AG09309 (cell line): ENCODE measurements around the gene PPP2R5D.
"Not testable (repeated sequence)": the region's sequence is repeated elsewhere in the genome, so short reads cannot be mapped to it uniquely, and the experiment has no call there.

Experiments used
- DNase-seq: peaks from one replicate; pipeline ENCODE4 v3.0.0-alpha.2; 2010; ENCODE audit warnings: low read depth
- H3K4me3 ChIP-seq: 2 replicates; pipeline ENCODE4 v1.5.1; 2011; ENCODE audit warnings: mild to moderate bottlenecking, low read depth, low read length, moderate library complexity; ENCODE audit not compliant: control insufficient read depth
- CTCF ChIP-seq: IDR thresholded peaks from 2 replicates; pipeline ENCODE4 v1.5.1; 2011; ENCODE audit warnings: mild to moderate bottlenecking, low read depth, low read length, inconsistent platforms; ENCODE audit not compliant: insufficient read depth, control insufficient read depth; ENCODE audit errors: missing control alignments

PPP2R5D gene

GRCh38 chr6:42939810-42940167, 44.6 kb upstream of the PPP2R5D start:
- no peak for TF ChIP-seq CTCF
- no peak overlapping the region for H3K4me3 ChIP-seq
- no peak for DNase-seq

- no peak overlapping the region for H3K4me3 ChIP-seq
- no peak for DNase-seq
- TF ChIP-seq CTCF = no peak
Observed at GRCh38 chr6:42940493-42941045, 43.8 kb upstream of the PPP2R5D start.

- not testable (repeated sequence) for H3K4me3 ChIP-seq, DNase-seq
Observed at GRCh38 chr6:42941356-42941755, 43.0 kb upstream of the PPP2R5D start.

GRCh38 chr6:42942444-42942843, 41.9 kb upstream of the PPP2R5D start:
- no peak for DNase-seq
- H3K4me3 ChIP-seq = no peak overlapping the region
- TF ChIP-seq CTCF = no peak

GRCh38 chr6:42947950-42948349, 36.4 kb upstream of the PPP2R5D start:
- DNase-seq = no peak
- H3K4me3 ChIP-seq = no peak overlapping the region
- no peak for TF ChIP-seq CTCF

GRCh38 chr6:42952389-42952788, 32.0 kb upstream of the PPP2R5D start:
- no peak for TF ChIP-seq CTCF
- no peak overlapping the region for H3K4me3 ChIP-seq
- no peak for DNase-seq

GRCh38 chr6:42954405-42954804, 30.0 kb upstream of the PPP2R5D start:
- not testable (repeated sequence) for H3K4me3 ChIP-seq, DNase-seq

GRCh38 chr6:42958125-42958524, 26.2 kb upstream of the PPP2R5D start:
- no peak for DNase-seq
- no peak overlapping the region for H3K4me3 ChIP-seq
- no peak for TF ChIP-seq CTCF
